Nephron (organoid): ENCODE measurements around the gene GLIPR2.

Experiments
- H3K27ac Mint-ChIP-seq, 3 experiments: 2 replicates each; pipeline ENCODE4 v1.8.0; 2020; ENCODE audit warnings: mixed read lengths in 3 of 3, mild to moderate bottlenecking in 2 of 3, moderate library complexity in 1 of 3
- H3K27me3 Mint-ChIP-seq: 2 replicates; pipeline ENCODE4 v1.8.0; 2021; ENCODE audit warnings: low read depth, mild to moderate bottlenecking, moderate library complexity, mixed read lengths
- H3K36me3 Mint-ChIP-seq: 2 replicates; pipeline ENCODE4 v1.8.0; 2020; ENCODE audit warnings: low read depth, mixed read lengths
- H3K4me1 Mint-ChIP-seq: 2 replicates; pipeline ENCODE4 v1.8.0; 2020; ENCODE audit warnings: mixed read lengths
- H3K4me3 Mint-ChIP-seq, 3 experiments: 2 replicates each; pipeline ENCODE4 v1.8.0; 2020; ENCODE audit warnings: mild to moderate bottlenecking in 3 of 3, mixed read lengths in 3 of 3, moderate library complexity in 2 of 3
- H3K9me3 Mint-ChIP-seq: 2 replicates; pipeline ENCODE4 v1.8.0; 2020; ENCODE audit warnings: mixed read lengths
- CTCF ChIP-seq, 3 experiments: fragments of 200-600 bp; sonication (generic); IDR thresholded peaks; one replicate each; pipeline ENCODE4 v1.5.0; 2021; ENCODE audit warnings: antibody characterized with exemption in 3 of 3; ENCODE audit not compliant: unreplicated experiment in 3 of 3

Gene GLIPR2

GRCh38 chr9:36102742-36103495, 33.6 kb upstream of the GLIPR2 start:
- Mint-ChIP-seq H3K36me3 (peaks cover 9% of the 10 kb centered on the region), H3K27me3 (no peaks in the 10 kb centered on the region), H3K4me3 (no peak overlapping the region), H3K4me1 (peaks cover 22% of the 10 kb centered on the region), H3K9me3 (no peaks in the 10 kb centered on the region), H3K27ac (peak overlapping the region; percentile 43 to 83 (median 66))
- peak; percentile 60 to 66 (median 63) for TF ChIP-seq CTCF (IDR thresholded peaks at IDR 0.05; ENCODE audit: unreplicated experiment in 3 of 3)

- Mint-ChIP-seq H3K27ac (no peak overlapping the region), H3K4me1 (no peaks in the 10 kb centered on the region), H3K4me3 (no peak overlapping the region), H3K36me3 (peaks cover 26% of the 10 kb centered on the region), H3K27me3 (no peaks in the 10 kb centered on the region), H3K9me3 (no peaks in the 10 kb centered on the region)
- no peak for TF ChIP-seq CTCF (IDR thresholded peaks at IDR 0.05; ENCODE audit: unreplicated experiment in 3 of 3)
These were observed 27.5 kb upstream of the GLIPR2 start for GRCh38 chr9:36109071-36109470.

GRCh38 chr9:36110434-36110833, 26.1 kb upstream of the GLIPR2 start:
- Mint-ChIP-seq H3K9me3 (no peaks in the 10 kb centered on the region), H3K27me3 (no peaks in the 10 kb centered on the region), H3K27ac (no peak overlapping the region), H3K4me1 (no peaks in the 10 kb centered on the region), H3K36me3 (peaks cover 21% of the 10 kb centered on the region), H3K4me3 (no peak overlapping the region)
- TF ChIP-seq CTCF (IDR thresholded peaks at IDR 0.05; ENCODE audit: unreplicated experiment in 3 of 3): peak in 2 of 3 experiments; percentile 18 to 37

- no peak for TF ChIP-seq CTCF (IDR thresholded peaks at IDR 0.05; ENCODE audit: unreplicated experiment in 3 of 3)
- no peaks in the 10 kb centered on the region for H3K9me3 Mint-ChIP-seq
- no peaks in the 10 kb centered on the region for H3K4me1 Mint-ChIP-seq
- H3K36me3 Mint-ChIP-seq: peaks cover 25% of the 10 kb centered on the region
- H3K4me3 Mint-ChIP-seq: no peak overlapping the region
- H3K27me3 Mint-ChIP-seq: no peaks in the 10 kb centered on the region
- no peak overlapping the region for H3K27ac Mint-ChIP-seq
These were observed 24.0 kb upstream of the GLIPR2 start for GRCh38 chr9:36112516-36112915.

- H3K4me1 Mint-ChIP-seq: no peaks in the 10 kb centered on the region
- H3K4me3 Mint-ChIP-seq: no peak overlapping the region
- H3K36me3 Mint-ChIP-seq: peaks cover 31% of the 10 kb centered on the region
- TF ChIP-seq CTCF (IDR thresholded peaks at IDR 0.05; ENCODE audit: unreplicated experiment in 3 of 3): no peak
- H3K9me3 Mint-ChIP-seq: no peaks in the 10 kb centered on the region
- no peaks in the 10 kb centered on the region for H3K27me3 Mint-ChIP-seq
- H3K27ac Mint-ChIP-seq: no peak overlapping the region
These were observed 22.5 kb upstream of the GLIPR2 start for GRCh38 chr9:36113999-36114398.

- H3K9me3 Mint-ChIP-seq: no peaks in the 10 kb centered on the region
- no peaks in the 10 kb centered on the region for H3K4me1 Mint-ChIP-seq
- no peak for TF ChIP-seq CTCF (IDR thresholded peaks at IDR 0.05; ENCODE audit: unreplicated experiment in 3 of 3)
- H3K27ac Mint-ChIP-seq: no peak overlapping the region
- H3K27me3 Mint-ChIP-seq: no peaks in the 10 kb centered on the region
- H3K4me3 Mint-ChIP-seq: no peak overlapping the region
- H3K36me3 Mint-ChIP-seq: peaks cover 24% of the 10 kb centered on the region
These were observed 19.9 kb upstream of the GLIPR2 start for GRCh38 chr9:36116593-36116992.
